ENCODE data around the gene PTPRN2.
"Not testable (repeated sequence)": the region's sequence is repeated elsewhere in the genome, so short reads cannot be mapped to it uniquely, and the experiment has no call there.

The PTPRN2 gene

DNA sequence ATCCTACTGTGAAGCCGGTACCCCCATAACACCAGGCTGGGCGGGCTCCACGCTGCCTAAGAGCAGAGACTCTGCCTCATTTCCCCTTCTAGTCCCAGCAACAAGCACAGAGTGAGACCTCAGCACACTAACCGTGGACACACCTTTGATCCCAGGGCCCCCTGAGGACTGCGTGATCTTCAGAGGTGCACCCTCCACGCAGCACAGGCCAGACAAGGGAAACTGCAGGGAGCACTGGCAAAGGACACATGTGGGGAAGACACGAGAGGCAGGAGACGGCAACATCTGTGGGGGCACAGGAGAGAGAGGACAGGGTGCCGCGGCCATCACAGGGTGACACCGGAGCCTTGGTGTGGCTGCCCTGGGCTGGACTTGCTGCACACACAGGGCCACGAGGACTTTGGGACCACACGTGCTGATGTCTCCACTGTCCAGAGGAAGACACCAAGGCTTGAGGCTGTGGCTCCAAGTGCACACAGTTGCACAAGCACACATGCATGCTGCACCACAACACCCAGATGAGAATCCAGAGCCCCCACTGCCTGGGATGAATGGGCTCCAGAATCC is 128.8 kb downstream of the PTPRN2 start:
- no peak for FAIRE-seq

DNA sequence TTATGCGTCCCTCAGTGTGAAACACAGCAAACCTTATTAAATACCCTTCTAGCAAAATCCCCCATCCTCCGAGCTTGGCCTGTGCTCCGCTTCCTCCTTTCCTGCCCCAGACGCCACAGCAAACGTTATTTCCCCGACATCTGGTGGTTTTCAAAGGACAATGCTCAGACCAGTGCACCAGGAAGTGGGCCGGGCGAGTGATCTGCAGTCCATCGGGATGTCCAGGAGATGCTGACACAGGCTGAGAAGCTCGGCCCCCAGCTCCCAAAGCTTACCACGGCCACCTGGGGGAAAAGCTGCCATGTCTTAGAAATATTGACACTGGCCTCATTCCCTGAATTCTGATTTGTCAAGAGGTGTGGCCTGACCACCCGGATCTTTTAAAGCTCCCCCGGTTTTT is 129.5 kb downstream of the PTPRN2 start:
- FAIRE-seq: no peak

DNA sequence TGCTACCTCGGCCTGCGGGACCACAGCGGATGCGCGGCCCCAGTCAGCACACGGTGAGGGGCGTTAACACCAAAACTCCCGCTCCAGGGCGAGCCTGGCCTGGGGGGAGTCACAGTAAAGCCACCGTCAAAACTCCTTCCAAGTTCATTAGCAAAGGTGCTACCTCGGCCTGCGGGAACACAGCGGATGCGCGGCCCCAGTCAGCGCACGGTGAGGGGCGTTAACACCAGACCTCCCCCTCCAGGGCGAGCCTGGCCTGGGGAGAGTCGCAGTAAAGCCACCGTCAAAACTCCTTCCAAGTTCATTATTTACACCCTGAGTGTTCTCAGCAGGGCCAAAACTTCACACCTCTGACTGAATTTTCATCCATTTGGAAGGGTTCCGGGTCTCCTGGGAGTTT is 130.0 kb downstream of the PTPRN2 start:
- not testable (repeated sequence) for FAIRE-seq

DNA sequence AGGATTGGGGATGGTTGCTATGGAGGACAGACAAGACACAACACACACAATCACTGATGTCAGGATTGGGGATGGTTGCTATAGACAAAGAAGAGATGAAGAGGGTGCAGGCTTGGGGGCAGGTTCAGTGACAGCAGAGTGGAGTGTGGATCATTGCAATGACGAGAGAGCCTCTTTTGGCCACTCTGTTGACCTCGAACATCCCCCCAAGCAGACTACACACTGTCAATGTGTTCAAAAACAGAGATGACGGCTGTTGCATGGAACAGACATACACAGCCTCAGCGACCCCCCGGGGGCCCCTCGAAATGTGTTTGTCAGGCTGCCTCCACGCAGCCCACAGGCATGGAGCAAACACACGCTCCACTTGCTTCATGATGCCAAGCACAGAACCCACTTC is 133.0 kb downstream of the PTPRN2 start:
- no peak for FAIRE-seq

DNA sequence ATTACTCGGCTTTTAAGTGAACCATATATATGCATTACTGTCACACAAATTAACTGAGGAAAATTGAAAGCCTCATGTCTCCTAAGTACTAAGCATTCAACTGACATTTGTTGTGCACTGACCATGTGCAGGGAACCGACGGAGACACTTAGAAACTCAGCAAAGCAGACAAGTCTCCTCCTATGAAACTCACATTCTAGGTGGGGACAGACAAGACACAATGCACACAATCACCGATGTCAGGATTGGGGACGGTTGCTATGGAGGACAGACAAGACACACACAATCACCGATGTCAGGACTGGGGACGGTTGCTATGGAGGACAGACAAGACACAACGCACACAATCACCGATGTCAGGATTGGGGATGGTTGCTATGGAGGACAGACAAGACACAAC is 134.0 kb downstream of the PTPRN2 start:
- FAIRE-seq: no peak

DNA sequence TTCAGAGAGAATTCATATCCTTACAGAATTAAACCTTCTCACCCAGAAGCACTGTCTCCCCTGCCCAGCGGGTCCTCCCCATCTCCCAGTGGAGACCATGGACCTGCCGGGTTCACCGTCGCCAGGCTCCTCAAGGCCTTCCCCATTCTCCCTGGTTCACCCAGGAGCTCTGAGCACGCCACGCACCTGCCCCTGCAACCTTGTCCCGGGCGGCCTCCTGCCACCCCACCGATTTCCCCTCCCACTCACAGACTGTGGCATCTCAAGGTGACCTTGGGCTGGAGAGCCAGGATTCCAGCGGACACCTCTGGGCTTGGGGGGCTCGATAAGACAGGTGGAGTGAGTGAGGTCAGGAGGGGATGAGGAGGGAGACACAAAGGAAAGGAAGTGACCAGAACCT is 135.3 kb downstream of the PTPRN2 start:
- no peak for FAIRE-seq

DNA sequence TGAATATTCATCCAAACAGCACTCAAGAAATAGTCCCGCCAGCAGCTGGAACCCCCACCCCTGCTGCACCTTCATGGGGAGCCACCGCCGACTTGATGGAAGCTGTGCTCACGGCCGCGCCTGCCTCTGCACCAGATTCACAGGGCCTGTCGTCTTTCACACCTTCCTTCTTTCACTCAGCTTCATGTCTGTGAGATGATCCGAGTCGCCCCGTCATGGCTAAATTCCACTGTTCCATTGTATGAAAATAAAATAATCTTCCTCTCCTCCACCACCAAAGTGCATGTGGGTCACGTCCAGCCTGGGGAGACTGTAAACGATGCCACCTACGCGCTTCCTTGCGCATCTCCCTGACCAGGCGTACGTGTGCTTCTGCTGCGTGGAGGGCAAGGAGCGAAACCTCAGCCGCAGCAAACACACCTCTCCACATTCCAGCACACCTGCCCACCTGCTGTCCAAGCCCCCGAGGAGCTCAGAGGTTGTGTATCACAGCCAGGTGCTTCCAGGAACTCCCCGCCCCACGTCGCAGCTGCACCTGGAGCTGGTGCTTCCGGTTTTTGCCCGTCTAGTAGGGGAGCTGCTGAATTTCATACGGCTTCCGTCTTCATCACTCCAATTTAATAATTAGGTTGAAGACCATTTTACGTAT is 137.0 kb downstream of the PTPRN2 start:
- FAIRE-seq: no peak

DNA sequence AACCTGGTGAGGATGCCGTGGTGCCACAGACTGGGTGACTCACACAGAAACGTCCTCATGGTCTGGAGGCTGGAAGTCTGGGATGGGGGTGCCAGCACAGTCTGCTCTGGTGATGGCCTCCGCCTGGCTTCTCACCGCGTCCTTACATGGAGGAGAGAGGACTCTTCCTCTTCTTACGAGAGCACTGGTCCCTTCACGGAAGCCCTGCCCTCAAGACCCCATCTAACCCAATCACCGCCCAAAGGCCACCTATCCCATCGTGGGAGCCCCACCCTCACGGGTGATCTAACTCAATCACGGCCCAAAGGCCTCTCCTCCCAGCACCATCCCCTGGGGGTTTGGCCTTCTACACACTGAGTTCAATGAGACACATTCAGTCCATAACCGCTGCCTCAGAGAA is 137.7 kb downstream of the PTPRN2 start:
- FAIRE-seq: no peak

DNA sequence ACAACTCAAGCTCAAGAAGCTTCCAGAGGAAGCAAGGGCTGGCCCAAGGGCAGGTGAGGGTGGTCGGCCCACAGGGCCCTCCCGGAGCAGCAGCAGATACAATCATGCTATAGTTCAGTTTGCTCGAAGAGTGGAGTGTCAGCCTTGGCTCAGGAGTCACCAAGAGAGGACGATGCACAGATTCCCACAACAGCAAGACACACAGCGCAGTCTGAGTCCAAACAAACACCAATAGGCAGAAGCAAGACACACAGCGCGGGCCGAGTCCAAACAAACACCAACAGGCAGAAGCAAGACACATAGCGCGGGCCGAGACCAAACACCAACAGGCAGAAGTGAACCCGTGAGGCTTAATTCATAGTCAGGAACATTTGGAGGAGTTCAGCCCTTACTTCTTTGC is 138.4 kb downstream of the PTPRN2 start:
- no peak for FAIRE-seq

DNA sequence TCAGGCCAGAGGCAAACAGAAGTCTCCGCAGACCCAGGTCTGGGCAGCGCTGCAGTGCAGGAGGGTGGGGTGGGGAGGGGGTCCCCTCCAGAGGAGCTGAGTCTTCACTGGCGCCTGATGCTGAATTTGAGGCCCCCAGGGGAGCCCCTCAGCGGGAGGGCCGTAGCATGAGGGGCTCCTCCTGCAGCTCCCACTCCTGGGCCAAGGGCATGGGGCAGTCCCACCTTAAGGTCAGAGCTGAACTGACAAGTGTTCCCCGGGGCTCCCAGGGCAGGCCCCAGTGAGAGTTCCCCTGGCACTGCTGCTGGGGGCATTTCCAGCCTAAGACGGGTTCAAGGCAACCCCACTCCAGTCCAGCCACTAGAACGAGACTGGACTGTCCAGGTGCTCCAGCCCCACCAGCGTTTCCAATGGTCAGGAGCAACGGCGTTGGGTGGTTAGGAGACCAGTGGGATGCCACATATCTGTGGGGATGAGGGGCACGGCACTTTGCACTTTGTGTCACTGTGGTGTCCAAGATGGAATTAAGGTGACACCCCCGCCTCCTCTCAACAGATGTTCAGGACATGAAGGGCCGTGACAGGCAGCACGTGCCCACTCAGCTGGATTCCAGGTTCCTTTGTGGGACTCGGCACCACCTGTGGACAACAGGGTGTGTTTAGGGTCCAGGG is 139.1 kb downstream of the PTPRN2 start:
- no peak for FAIRE-seq

DNA sequence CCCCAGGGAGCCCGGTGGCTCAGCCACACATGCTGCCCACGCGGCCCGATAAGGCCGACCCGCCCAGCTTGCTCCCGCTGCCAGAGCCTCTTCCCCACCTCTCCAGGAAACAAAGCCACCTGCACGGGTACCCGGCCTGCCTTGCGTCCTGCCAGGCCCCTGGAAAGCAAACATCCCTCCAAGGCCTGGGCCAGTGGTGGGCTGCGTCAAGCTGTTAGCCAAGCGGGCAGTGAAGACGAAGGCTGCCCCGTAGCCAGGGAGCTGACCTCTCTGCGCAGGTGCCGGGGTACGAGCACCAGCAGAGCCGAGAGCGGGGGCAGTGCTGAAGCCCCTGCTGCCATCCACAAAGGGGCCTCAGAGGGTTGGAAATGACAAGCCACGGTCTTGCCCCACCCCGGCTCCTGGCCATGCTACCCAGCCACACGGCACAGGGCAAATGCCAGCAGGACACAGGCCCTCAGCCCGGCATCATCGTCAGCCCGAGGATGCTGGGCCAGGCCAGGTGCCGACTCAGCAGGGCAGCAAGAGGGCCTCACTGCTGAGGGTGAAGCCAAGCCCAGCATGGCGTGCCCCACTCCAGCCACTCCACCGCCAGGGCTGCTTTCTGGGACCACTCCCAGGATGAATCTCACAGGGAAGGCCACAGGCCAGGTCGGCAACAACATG is 140.0 kb downstream of the PTPRN2 start:
- no peak for FAIRE-seq

DNA sequence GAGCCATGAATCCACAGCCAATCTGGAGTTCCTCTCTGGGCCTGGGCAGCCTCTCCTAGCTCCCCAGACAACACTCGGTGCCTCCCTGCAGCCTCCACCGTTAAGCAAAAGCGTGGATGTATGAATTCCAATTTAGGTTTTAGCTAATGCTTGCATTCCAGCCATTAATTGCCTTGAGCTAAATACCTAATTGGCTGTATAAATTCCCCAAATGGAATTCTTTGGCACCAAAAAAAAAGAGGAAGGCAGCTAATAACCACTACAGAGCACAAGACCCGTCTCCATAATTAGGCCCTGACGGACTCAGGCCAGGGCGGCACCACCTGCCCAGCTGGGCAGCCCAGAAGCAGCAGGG is 140.5 kb downstream of the PTPRN2 start:
- no peak for FAIRE-seq

DNA sequence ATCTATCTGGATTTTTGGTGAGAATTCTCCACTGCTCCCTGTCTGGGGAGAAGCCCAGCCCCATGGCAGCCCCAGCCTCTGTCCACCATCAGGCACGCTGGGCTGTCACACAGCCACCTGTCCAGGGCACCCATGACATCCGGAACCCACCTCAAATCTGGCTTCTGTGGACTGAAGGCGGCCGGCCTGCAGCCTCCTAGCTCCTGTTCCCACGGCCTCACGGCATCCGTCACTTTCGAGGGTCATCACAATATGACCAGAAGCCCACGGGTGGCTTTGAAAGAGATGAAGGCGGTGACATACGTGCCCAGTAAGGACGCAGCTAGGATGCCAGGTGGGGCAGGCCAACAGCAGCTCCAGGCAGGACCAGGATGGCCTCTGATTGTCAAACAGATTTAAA is 140.9 kb downstream of the PTPRN2 start:
- FAIRE-seq: no peak

DNA sequence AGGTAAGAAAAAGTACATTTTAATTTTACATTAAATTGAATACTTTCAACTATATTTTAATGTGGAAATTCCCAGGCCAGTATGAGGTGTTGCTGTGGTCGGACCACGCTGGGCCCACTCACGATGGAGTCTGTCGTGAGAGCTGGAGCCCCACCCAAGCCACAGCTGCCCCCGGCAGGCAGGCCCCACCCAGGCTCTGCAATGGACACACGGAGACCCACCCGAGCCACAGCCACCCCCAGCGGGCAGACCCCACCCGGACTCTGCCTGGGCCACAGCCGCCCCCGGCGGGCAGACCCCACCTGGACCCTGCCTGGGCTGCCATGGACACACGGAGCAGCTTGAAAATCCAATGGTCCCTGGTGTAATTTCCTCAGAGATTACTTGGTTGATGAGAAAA is 141.3 kb downstream of the PTPRN2 start:
- no peak for FAIRE-seq

DNA sequence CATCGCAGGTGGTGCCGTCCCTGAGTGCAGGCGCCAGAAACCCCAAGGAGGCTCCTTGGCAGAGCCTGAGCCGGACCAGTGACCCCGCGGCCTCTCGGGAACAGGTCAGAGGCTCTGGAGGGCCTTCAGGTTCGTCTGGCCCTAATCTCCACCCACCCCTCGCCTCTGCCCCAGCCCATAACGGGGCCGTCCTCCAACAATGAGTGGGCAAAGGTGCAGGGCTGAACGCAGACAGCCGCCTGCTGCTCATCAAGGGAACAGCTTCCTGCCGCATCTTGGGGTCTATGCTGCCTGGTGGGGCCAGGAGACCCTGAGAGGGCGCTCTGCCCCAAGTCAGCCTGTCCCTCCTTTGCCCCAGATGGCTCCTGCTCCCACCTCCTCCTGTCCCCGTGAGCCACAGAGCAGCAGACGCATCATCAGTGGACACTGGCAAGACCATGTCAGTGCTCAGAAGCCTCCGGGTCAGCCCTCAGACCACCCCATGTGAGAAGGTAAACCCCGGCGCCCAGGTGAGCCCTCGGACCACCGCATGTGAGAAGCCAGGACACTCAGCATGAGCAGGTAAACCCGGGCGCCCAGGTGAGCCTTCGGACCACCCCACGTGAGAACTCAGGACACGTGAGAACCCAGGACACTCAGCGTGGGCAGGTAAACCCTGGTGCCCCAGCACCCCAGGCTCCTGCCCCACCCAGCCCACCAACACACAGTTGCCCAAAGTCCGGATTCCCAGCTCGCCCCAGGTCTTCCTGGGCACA is 142.0 kb downstream of the PTPRN2 start:
- no peak for FAIRE-seq

DNA sequence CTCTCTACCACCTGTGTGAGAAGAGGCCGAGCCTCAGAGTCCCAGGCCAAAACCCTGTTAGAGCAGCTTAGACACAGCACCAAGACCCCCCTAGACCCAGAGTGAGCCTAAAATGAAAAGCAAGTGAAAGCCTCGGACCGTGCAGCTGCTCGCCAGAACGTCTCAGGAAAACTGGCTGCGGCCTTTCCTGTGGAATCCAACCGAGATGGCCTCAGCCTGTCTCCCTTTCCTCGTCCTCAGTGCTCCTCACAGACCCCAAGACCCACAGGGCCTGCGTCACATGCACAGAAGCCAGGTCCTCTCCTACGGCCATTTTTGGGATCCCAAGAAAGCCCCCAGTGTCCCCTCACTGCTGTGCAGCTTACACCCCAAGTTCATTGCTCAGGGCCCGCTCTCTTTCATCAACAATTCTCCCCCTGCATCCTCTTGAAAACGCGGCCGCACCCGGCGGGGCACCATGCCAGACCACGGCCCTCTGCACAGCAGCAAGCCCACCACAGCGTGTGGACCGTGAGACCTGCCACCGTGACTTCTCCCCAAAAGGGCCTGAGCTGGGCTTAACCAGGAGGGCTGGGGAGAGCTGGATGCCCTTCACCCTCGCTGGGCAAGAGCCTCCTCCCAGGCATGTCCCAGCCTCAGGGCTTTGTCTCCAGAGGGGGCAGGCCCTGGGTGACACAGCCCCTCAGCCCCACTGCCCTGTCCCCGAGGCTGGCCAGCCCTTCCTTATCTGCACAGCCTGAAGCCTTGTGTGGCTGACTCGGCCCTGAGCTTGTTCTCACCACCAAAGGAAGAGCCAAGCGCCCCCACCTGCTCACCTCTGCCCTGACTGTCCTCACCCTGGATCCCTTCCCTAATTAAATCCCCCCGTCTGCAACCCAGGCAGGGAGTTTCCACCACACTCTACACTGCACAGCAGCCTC is 142.9 kb downstream of the PTPRN2 start:
- FAIRE-seq: no peak

DNA sequence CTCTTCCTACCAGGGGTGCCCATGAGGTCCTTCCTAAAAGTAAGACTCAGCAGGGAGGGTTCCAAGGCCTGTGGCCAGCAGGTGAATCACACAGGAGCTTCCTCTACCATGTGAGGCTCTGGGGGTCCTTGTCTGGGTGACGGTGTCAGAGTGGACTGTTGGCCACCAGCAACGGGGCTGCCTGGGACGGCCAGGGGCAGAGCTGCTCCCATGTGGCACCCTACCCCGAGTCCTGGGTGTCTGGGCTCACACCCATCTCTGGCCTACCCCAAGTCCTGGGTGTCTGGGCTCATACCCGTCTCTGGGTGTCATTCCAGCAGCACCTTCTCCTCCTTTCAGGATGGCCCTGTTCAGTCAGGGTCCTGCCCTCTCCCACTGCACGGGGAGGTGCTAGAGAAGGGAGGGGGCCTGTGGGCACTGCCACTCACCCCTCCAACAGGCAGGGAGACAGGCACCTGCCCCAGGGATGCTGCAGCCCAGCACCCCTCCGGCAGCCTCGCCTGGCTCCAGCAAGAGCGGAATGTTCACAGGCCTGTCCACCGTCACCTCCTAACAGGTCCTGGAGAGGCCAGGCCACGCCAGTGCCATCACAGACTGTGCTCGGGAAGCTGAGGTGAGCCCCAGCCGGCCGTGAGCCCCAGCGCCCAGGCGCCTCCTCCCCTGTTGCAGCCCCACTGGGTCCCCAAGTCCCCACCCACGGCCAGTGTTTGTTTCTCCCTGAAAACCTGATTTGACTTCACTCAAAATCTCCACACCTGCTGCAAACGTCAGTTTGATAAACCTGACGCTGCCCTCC is 143.7 kb downstream of the PTPRN2 start:
- no peak for FAIRE-seq

DNA sequence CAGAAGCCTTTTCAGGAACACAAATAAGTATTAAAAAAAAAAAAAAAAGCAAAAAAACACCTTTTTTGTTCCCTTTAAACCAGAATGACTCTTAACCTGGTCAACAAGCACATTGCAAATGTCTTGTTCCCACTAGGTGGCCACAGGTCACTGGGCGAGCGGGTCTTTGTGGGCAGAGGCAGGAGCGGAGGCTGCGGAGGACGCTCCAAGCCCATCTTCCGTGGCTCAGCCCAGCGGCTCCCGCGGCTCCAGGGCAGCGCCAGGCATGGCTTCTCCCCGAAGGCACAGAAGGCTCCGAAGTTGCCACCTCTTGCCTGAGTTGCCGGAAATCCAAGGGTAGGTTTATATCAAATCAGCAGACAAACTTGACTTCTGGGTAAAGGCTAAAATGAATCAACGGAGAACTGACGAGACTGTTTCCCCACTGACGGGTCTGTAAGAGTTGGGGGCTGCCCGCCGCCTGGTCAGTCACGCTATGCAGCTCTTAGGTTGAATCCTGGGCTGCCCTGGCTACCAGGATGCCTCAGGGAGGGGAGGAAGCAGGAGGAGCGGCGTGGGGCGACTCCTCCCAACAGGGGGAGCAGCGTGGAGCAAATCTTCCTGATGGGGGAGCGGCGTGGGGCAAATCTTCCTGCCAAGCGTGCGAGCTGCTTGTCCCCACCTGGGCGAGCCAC is 144.5 kb downstream of the PTPRN2 start:
- FAIRE-seq: no peak

DNA sequence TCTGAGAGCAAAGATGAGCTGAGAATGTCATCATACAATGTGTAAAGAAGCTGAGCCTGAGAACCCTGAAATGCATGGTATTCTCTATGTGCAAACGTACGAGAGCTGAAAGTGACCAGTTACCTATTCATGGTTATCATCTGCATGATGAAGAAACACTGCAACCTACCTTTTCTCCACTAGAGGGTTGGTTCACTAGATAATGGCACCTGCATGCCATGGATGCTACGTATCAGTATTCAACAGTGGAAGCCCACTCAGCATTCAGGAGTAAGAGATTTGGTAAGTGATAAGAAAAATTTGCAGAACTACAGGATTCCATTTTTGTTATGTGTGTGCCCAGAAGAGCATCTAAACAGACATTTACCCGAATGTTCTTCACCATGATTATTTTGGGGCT is 145.4 kb downstream of the PTPRN2 start:
- FAIRE-seq: no peak

DNA sequence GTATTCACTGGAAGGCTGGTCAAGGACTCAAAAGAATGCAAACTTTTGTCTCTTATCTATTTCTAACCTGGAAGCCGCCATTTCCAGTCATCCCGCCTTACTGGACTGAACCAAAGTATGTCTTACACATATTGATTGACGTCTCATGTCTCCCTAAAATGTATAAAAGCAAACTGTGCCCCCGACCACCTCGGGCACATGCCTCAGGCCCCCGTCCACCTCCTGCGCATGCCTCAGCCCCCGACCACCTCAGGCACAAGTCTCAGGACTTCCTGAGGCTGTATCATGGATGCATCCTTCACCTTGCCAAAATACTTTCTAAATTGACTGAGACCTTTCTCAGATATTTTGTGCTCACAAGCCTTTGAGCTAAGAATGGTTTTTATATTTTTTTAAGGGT is 148.6 kb downstream of the PTPRN2 start:
- FAIRE-seq: no peak
